HCT116 (cell line): ENCODE results near the gene FSTL4. TPM values are rescaled to one million over a fixed set of nuclear protein-coding genes. Genes with fewer than 3 reads are reported as not detected.
A peak's percentile ranks its signal among the peaks of the same experiment; 100 is the strongest.

Experiments used
- ATAC-seq: fragments of 200-7000 bp; cut with Tn5 transposase; 2 replicates; pipeline ENCODE4 v1.9.1; 2020; ENCODE audit warnings: mild to moderate bottlenecking, moderate library complexity
- BruUV-seq: library from RNA; stranded (reverse); fragments of 400-500 nt; replicated peaks from 2 replicates; lab custom pipeline; 2021; lab: Mats Ljungman, UMichigan
- CTCF ChIA-PET: fragments of 300-600 bp; sonication (Branson Sonifier 250); formaldehyde crosslinking; loops from one replicate; lab custom pipeline; 2021; ENCODE audit warnings: antibody characterized with exemption; lab: Charles Lee
- POLR2A ChIA-PET: fragments of 300-600, 350-600 bp; sonication (Branson Sonifier 250); formaldehyde crosslinking; loops from one replicate; lab custom pipeline; 2021; ENCODE audit warnings: antibody characterized with exemption; lab: Charles Lee
- RAD21 ChIA-PET, 2 experiments: fragments of 300-600 bp; sonication (Branson Sonifier 250); formaldehyde crosslinking; loops; one replicate each; lab custom pipeline; 2023; ENCODE audit warnings: low total read pairs in 2 of 2; ENCODE audit not compliant: uncharacterized antibody in 2 of 2, unreplicated experiment in 2 of 2, low non-redundant PET in 1 of 2; lab: Charles Lee
- DNase-seq: peaks from one replicate; pipeline ENCODE4 v3.0.0-alpha.2; 2010; ENCODE audit warnings: low read depth, low spot score
- H2AFZ ChIP-seq: fragments of 200-600 bp; shearing (Covaris generic), sonication (generic); 2 replicates; pipeline ENCODE4 v1.6.1; 2017; ENCODE audit warnings: low read depth, mixed run types, mixed read lengths, antibody characterized with exemption, low read length; ENCODE audit not compliant: poor library complexity, severe bottlenecking
- H3K27ac ChIP-seq: 2 replicates; pipeline ENCODE4 v1.5.1; 2012; ENCODE audit warnings: low read depth, low read length
- H3K27me3 ChIP-seq: fragments of 200-600 bp; sonication (generic); 2 replicates; pipeline ENCODE4 v1.6.1; 2016; ENCODE audit warnings: mixed run types, low read length, mixed read lengths; ENCODE audit not compliant: insufficient read depth
- H3K36me3 ChIP-seq, 2 experiments: fragments of 200-500 bp in 1 of 2; fragments of 200-600 bp in 1 of 2; sonication (Bioruptor generic) in 1 of 2; sonication (generic) in 1 of 2; 2 replicates each; pipeline versions ENCODE4 v1.5.1 to v1.6.1; 2014 to 2016; ENCODE audit warnings: low read length in 2 of 2, inconsistent platforms in 1 of 2, mixed read lengths in 1 of 2, mixed run types in 1 of 2; ENCODE audit not compliant: insufficient read depth in 2 of 2, control insufficient read depth in 1 of 2
- H3K4me1 ChIP-seq, 2 experiments: fragments of 200-600 bp in 1 of 2; sonication (generic) in 1 of 2; 2 replicates each; pipeline versions ENCODE4 v1.5.1 to v1.6.1; 2012 to 2017; ENCODE audit warnings: low read length in 2 of 2, inconsistent platforms in 1 of 2, mild to moderate bottlenecking in 1 of 2, mixed read lengths in 1 of 2, mixed run types in 1 of 2, moderate library complexity in 1 of 2; ENCODE audit not compliant: insufficient read depth in 2 of 2, control insufficient read depth in 1 of 2
- H3K4me2 ChIP-seq: fragments of 200-600 bp; sonication (generic); 2 replicates; pipeline ENCODE4 v1.6.1; 2017; ENCODE audit warnings: mixed run types, low read length, mixed read lengths
- H3K4me3 ChIP-seq, 2 experiments: fragments of 200-600 bp in 1 of 2; sonication (generic) in 1 of 2; replicated peaks in 1 of 2; 2 replicates each; pipeline ENCODE4 v1.5.1; 2011 to 2016; ENCODE audit warnings: low read length in 2 of 2, control low read depth in 1 of 2, low read depth in 1 of 2, mild to moderate bottlenecking in 1 of 2, mixed read lengths in 1 of 2, mixed run types in 1 of 2
- H3K79me2 ChIP-seq: fragments of 200-600 bp; sonication (generic); 2 replicates; pipeline ENCODE4 v1.6.1; 2017; ENCODE audit warnings: mild to moderate bottlenecking, mixed run types, low read length, moderate library complexity, mixed read lengths; ENCODE audit not compliant: insufficient read depth
- H3K9ac ChIP-seq: fragments of 200-600 bp; sonication (generic); 2 replicates; pipeline ENCODE4 v1.6.1; 2016; ENCODE audit warnings: low read length, mixed read lengths
- H3K9me2 ChIP-seq: fragments of 200-600 bp; sonication (generic), shearing (Covaris generic); 2 replicates; pipeline ENCODE4 v1.6.1; 2017; ENCODE audit warnings: mixed run types, mild to moderate bottlenecking, moderate library complexity; ENCODE audit not compliant: insufficient read depth
- H3K9me3 ChIP-seq, 2 experiments: fragments of 200-500 bp in 1 of 2; fragments of 200-600 bp in 1 of 2; sonication (Bioruptor generic) in 1 of 2; sonication (generic) in 1 of 2; 2 replicates each; pipeline ENCODE4 v1.6.1; 2014 to 2017; ENCODE audit warnings: low read length in 2 of 2, mixed read lengths in 2 of 2, inconsistent platforms in 1 of 2, low read depth in 1 of 2, mild to moderate bottlenecking in 1 of 2, mixed run types in 1 of 2, moderate library complexity in 1 of 2; ENCODE audit not compliant: control insufficient read depth in 1 of 2, insufficient read depth in 1 of 2
- H4K20me1 ChIP-seq: fragments of 200-600 bp; sonication (generic), shearing (Covaris generic); 2 replicates; pipeline ENCODE4 v1.6.1; 2017; ENCODE audit warnings: mixed run types, mild to moderate bottlenecking, moderate library complexity; ENCODE audit not compliant: insufficient read depth
- CEBPB ChIP-seq: IDR thresholded peaks from 2 replicates; pipeline ENCODE4 v1.6.1; 2012; ENCODE audit warnings: low read depth
- EGR1 ChIP-seq: IDR thresholded peaks from 2 replicates; pipeline ENCODE4 v1.6.1; 2012; ENCODE audit warnings: low read depth
- EZH2 ChIP-seq: fragments of 200-600 bp; sonication (generic); IDR thresholded peaks from 2 replicates; pipeline ENCODE4 v1.6.1; 2017; ENCODE audit warnings: antibody characterized with exemption, mixed run types
- EZH2phosphoT487 ChIP-seq: fragments of 200-600 bp; IDR thresholded peaks from 2 replicates; pipeline ENCODE4 v1.6.1; 2018; ENCODE audit warnings: antibody characterized with exemption, borderline replicate concordance
- FOSL1 ChIP-seq: IDR thresholded peaks from 2 replicates; pipeline ENCODE4 v1.6.1; 2012; ENCODE audit warnings: low read depth
- JUND ChIP-seq: IDR thresholded peaks from 2 replicates; pipeline ENCODE4 v1.6.1; 2012
- MAX ChIP-seq: IDR thresholded peaks from 2 replicates; pipeline ENCODE4 v1.6.1; 2012
- POLR2A ChIP-seq: IDR thresholded peaks from 2 replicates; pipeline ENCODE4 v1.7.0; 2011; ENCODE audit warnings: borderline replicate concordance; ENCODE audit not compliant: insufficient read depth, insufficient read length; ENCODE audit errors: extremely low read depth
- TCF7L2 ChIP-seq: IDR thresholded peaks from 2 replicates; pipeline ENCODE4 v1.7.0; 2011; ENCODE audit warnings: borderline replicate concordance, inconsistent platforms; ENCODE audit not compliant: insufficient read depth, insufficient read length; ENCODE audit errors: extremely low read depth
- YY1 ChIP-seq: IDR thresholded peaks from 2 replicates; pipeline ENCODE4 v1.6.1; 2011; ENCODE audit warnings: low read length, low read depth, moderate library complexity, mild to moderate bottlenecking; ENCODE audit not compliant: insufficient replicate concordance; ENCODE audit errors: extremely low read depth
- ZFX ChIP-seq: fragments of 450-650 bp; IDR thresholded peaks from 2 replicates; pipeline ENCODE4 v1.6.1; 2017
- intact Hi-C: fragments of 100-400 bp; cut with micrococcal nuclease; formaldehyde crosslinking; loops from 2 replicates; pipeline ENCODE4 v1.10.0; 2022
- total RNA-seq: library from RNA; stranded (reverse); gene quantifications from one replicate; pipeline ENCODE4 v1.2.1, GENCODE V29; 2021; ENCODE audit not compliant: unreplicated experiment

The FSTL4 gene
- total RNA-seq, 1 experiment from 2014 or later, result 0.37 TPM

- CTCF ChIA-PET, result interaction anchor here (1.2 kb wide), 1 partner anchor 22 kb away, joined by 3 read pairs; no protein-coding TSS in a partner anchor
- intact Hi-C loops, result no loop called here
- TF ChIP-seq EZH2phosphoT487 (no peak), ZFX (no peak), EZH2 (no peak), JUND (no peak), YY1 (no peak), TCF7L2 (no peak), POLR2A (no peak)
- TF ChIP-seq, all 23 proteins: peak for 0
- H3K36me3 ChIP-seq, result no peaks in the 10 kb centered on the region
- BruUV-seq, result no TSS peak
- no peaks in the 10 kb centered on the region for H3K79me2 ChIP-seq
- no peaks in the 10 kb centered on the region for H3K27me3 ChIP-seq
- no peaks in the 10 kb centered on the region for H3K9me2 ChIP-seq
- H3K4me1 ChIP-seq, result peaks cover 21 to 33% of the 10 kb centered on the region in 2 experiments
- no peak for ATAC-seq
- H3K9ac ChIP-seq, result no peak overlapping the region
- H3K4me2 ChIP-seq, result no peak overlapping the region
- no peak for DNase-seq
- H2AFZ ChIP-seq, result no peak overlapping the region
- H4K20me1 ChIP-seq, result no peaks in the 10 kb centered on the region
- no peak overlapping the region for H3K27ac ChIP-seq
- POLR2A ChIA-PET, result no interaction called here
- RAD21 ChIA-PET, result no interaction called here
- no peaks in the 10 kb centered on the region for H3K9me3 ChIP-seq
- no peak overlapping the region for H3K4me3 ChIP-seq
These were observed 389.4 kb downstream of the FSTL4 start for GRCh38 chr5:133222979-133223378.

- ATAC-seq (no peak), DNase-seq (no peak)
- TF ChIP-seq FOSL1 (no peak), CEBPB (no peak), EGR1 (no peak), ZFX (peak; percentile 8; the same call in 1 of the 2 replicates), TCF7L2 (no peak), MAX (no peak)
- intact Hi-C loops, result no loop called here
- Histone ChIP-seq H3K9me3 (no peaks in the 10 kb centered on the region), H3K9ac (no peak overlapping the region), H3K27me3 (no peaks in the 10 kb centered on the region), H2AFZ (no peak overlapping the region), H3K4me2 (no peak overlapping the region), H3K27ac (no peak overlapping the region), H3K79me2 (no peaks in the 10 kb centered on the region), H3K9me2 (no peaks in the 10 kb centered on the region), H3K36me3 (no peaks in the 10 kb centered on the region), H3K4me3 (no peak overlapping the region), H4K20me1 (no peaks in the 10 kb centered on the region), H3K4me1 (peaks cover 21 to 33% of the 10 kb centered on the region in 2 experiments)
- ChIA-PET CTCF (no interaction called here), POLR2A (no interaction called here), RAD21 (no interaction called here)
- BruUV-seq, result no TSS peak
These were observed 389.8 kb downstream of the FSTL4 start for GRCh38 chr5:133222521-133222920.
